GM12878 (cell line): ENCODE data around the gene CAVIN2. TPM values are rescaled to one million over a fixed set of nuclear protein-coding genes. Genes with fewer than 3 reads are reported as not detected.

ENCODE experiments used
- CBX3 ChIP-seq: fragments of 200-600 bp; sonication (generic); IDR thresholded peaks from 2 replicates; pipeline ENCODE4 v1.6.1; 2016; ENCODE audit warnings: low read depth, borderline replicate concordance
- GABPA ChIP-seq: IDR thresholded peaks from 2 replicates; pipeline ENCODE4 v1.6.1; 2014; ENCODE audit warnings: antibody characterized with exemption, low read depth, mild to moderate bottlenecking, inconsistent platforms
- KDM1A ChIP-seq: fragments of 200-600 bp; sonication (generic); IDR thresholded peaks from 2 replicates; pipeline ENCODE4 v1.6.1; 2016; ENCODE audit warnings: borderline replicate concordance
- LARP7 ChIP-seq: fragments of 450-650 bp; IDR thresholded peaks from 2 replicates; pipeline ENCODE4 v1.6.1; 2017; ENCODE audit warnings: mild to moderate bottlenecking
- MTA3 ChIP-seq: IDR thresholded peaks from 2 replicates; pipeline ENCODE4 v1.6.1; 2012; ENCODE audit warnings: low read length, inconsistent platforms, borderline replicate concordance
- MXI1 ChIP-seq: fragments of 150-350 bp; IDR thresholded peaks from 2 replicates; pipeline ENCODE4 v1.6.1; 2011; ENCODE audit warnings: low read depth, mild to moderate bottlenecking, inconsistent platforms, low read length, improper control_type of control experiment
- NBN ChIP-seq: fragments of 450-650 bp; IDR thresholded peaks from 2 replicates; pipeline ENCODE4 v1.6.1; 2016
- SMAD1 ChIP-seq: fragments of 450-650 bp; IDR thresholded peaks from 2 replicates; pipeline ENCODE4 v1.6.1; 2018; ENCODE audit warnings: mild to moderate bottlenecking, low read depth; ENCODE audit not compliant: partially characterized antibody
- SRF ChIP-seq, 2 experiments: IDR thresholded peaks; 2 replicates each; pipeline ENCODE4 v1.6.1; 2011; ENCODE audit warnings: low read depth in 2 of 2, low read length in 2 of 2, mild to moderate bottlenecking in 1 of 2, moderate library complexity in 1 of 2
- ZNF622 ChIP-seq: fragments of 450-650 bp; IDR thresholded peaks from 2 replicates; pipeline ENCODE4 v1.6.1; 2017; ENCODE audit warnings: mild to moderate bottlenecking, inconsistent platforms
- polyA plus RNA-seq, 11 experiments: library from polyadenylated mRNA; depleted of rRNA in 4 of 11; unstranded in 6 of 11; stranded (reverse) in 5 of 11; fragments of >200 nt; fragmentation: Nextera tagmentation in 4 of 11; fragmentation: Illumina TruSeq in 1 of 11; extraction: Ambion mirVana in 4 of 11; extraction: Trizol in 1 of 11; gene quantifications; 1 replicate in 1 of 11; 2 replicates in 10 of 11; pipeline versions ENCODE4 v1.2.1 to v1.2.3, GENCODE V29; 2011 to 2016; ENCODE audit warnings: inconsistent platforms in 2 of 11, missing spikeins in 2 of 11, low read depth in 1 of 11
- total RNA-seq, 4 experiments: library from RNA; depleted of rRNA in 3 of 4; stranded (reverse); fragments of >200 nt in 3 of 4; fragmentation: Illumina TruSeq in 1 of 4; extraction: Trizol in 1 of 4; gene quantifications; 2 replicates each; pipeline versions ENCODE4 v1.2.1 to v1.2.3, GENCODE V29; 2013 to 2021
- TF ChIP-seq, protein P1 (sequence below): fragments of 450-650 bp; IDR thresholded peaks from 2 replicates; pipeline ENCODE4 v1.6.1; 2014; ENCODE audit warnings: mild to moderate bottlenecking
- TF ChIP-seq, protein P2 (sequence below): IDR thresholded peaks from 2 replicates; pipeline ENCODE4 v1.6.1; 2011; ENCODE audit warnings: low read depth, low read length, improper control_type of control experiment, borderline replicate concordance
- TF ChIP-seq, protein P3 (sequence below): fragments of 150-350 bp; IDR thresholded peaks from 2 replicates; pipeline ENCODE4 v1.6.1; 2016; ENCODE audit warnings: low read depth, low read length

The CAVIN2 gene
- total and polyA plus RNA-seq, 10 of the 15 experiments (the other 5 are each of a cell fraction or from before 2014, with no cell fraction given): not detected

DNA sequence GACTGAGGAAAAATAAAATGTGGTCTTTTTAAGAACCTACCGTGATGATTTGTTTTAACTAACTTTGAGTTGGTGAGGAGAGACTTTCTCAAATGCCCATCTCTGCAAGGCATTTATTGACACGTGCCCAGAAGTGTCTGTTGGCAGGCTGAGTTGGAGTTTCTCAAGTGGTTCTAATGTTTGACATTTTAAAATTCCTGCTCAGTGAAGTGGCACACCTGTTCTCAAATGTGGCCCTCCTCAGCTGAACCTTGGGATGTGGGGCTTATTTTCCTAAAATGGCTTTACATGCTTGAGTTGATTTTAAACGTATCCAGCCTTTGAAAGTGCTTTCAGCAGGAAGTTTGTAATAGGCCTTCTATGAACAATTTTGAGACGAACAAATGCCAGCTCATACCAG lies 876 bp upstream of the CAVIN2 start (continued):
- no peak for TF ChIP-seq CBX3
- TF ChIP-seq KDM1A: no peak
- TF ChIP-seq MXI1: no peak
- TF ChIP-seq, protein P1, sequence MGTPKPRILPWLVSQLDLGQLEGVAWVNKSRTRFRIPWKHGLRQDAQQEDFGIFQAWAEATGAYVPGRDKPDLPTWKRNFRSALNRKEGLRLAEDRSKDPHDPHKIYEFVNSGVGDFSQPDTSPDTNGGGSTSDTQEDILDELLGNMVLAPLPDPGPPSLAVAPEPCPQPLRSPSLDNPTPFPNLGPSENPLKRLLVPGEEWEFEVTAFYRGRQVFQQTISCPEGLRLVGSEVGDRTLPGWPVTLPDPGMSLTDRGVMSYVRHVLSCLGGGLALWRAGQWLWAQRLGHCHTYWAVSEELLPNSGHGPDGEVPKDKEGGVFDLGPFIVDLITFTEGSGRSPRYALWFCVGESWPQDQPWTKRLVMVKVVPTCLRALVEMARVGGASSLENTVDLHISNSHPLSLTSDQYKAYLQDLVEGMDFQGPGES: no peak
- no peak for TF ChIP-seq LARP7
- no peak for TF ChIP-seq SMAD1
- no peak for TF ChIP-seq SRF (IDR thresholded peaks at IDR 0.05; ENCODE audit: low read depth in 2 of 2, low read length in 2 of 2)
- no peak for TF ChIP-seq MTA3
- TF ChIP-seq, protein P2, sequence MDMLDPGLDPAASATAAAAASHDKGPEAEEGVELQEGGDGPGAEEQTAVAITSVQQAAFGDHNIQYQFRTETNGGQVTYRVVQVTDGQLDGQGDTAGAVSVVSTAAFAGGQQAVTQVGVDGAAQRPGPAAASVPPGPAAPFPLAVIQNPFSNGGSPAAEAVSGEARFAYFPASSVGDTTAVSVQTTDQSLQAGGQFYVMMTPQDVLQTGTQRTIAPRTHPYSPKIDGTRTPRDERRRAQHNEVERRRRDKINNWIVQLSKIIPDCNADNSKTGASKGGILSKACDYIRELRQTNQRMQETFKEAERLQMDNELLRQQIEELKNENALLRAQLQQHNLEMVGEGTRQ: no peak
- TF ChIP-seq ZNF622: no peak
- TF ChIP-seq, protein P3, sequence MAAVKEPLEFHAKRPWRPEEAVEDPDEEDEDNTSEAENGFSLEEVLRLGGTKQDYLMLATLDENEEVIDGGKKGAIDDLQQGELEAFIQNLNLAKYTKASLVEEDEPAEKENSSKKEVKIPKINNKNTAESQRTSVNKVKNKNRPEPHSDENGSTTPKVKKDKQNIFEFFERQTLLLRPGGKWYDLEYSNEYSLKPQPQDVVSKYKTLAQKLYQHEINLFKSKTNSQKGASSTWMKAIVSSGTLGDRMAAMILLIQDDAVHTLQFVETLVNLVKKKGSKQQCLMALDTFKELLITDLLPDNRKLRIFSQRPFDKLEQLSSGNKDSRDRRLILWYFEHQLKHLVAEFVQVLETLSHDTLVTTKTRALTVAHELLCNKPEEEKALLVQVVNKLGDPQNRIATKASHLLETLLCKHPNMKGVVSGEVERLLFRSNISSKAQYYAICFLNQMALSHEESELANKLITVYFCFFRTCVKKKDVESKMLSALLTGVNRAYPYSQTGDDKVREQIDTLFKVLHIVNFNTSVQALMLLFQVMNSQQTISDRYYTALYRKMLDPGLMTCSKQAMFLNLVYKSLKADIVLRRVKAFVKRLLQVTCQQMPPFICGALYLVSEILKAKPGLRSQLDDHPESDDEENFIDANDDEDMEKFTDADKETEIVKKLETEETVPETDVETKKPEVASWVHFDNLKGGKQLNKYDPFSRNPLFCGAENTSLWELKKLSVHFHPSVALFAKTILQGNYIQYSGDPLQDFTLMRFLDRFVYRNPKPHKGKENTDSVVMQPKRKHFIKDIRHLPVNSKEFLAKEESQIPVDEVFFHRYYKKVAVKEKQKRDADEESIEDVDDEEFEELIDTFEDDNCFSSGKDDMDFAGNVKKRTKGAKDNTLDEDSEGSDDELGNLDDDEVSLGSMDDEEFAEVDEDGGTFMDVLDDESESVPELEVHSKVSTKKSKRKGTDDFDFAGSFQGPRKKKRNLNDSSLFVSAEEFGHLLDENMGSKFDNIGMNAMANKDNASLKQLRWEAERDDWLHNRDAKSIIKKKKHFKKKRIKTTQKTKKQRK: no peak
- no peak for TF ChIP-seq GABPA
- no peak for TF ChIP-seq NBN
